Heart left ventricle (tissue), 16 donors: ENCODE results near the gene LAG3. TPM values are rescaled to one million over a fixed set of nuclear protein-coding genes. Genes with fewer than 3 reads are reported as not detected.
A peak's percentile ranks its signal among the peaks of the same experiment; 100 is the strongest.

ENCODE experiments used
- ATAC-seq, 4 donors: fragments of 200-7000 bp; cut with Tn5 transposase; one replicate each; pipeline ENCODE4 v1.9.1; 2020 to 2022; ENCODE audit warnings: moderate library complexity in 4 of 4, mild to moderate bottlenecking in 3 of 4, moderate number of reproducible peaks in 1 of 4
- DNase-seq, 5 donors: peaks; one replicate each; pipeline ENCODE4 v3.0.0-alpha.2; 2020
- H3K27ac ChIP-seq, 12 donors: fragments of 200-600 bp; sonication (generic) in 4 of 12; one replicate each; pipeline versions ENCODE4 v1.5.0 to v1.8.0; 2016 to 2022; ENCODE audit warnings: mild to moderate bottlenecking in 2 of 12
- H3K27me3 ChIP-seq, 9 donors: fragments of 200-600 bp; sonication (generic) in 2 of 9; one replicate each; pipeline versions ENCODE4 v1.5.1 to v1.8.0; 2016 to 2022; ENCODE audit warnings: mild to moderate bottlenecking in 3 of 9
- H3K36me3 ChIP-seq, 9 donors: fragments of 200-600 bp; sonication (generic) in 2 of 9; one replicate each; pipeline versions ENCODE4 v1.5.0 to v1.8.0; 2018 to 2022; ENCODE audit warnings: mild to moderate bottlenecking in 2 of 9
- H3K4me1 ChIP-seq, 12 donors: fragments of 200-600 bp; sonication (generic) in 4 of 12; one replicate each; pipeline versions ENCODE4 v1.5.0 to v1.8.0; 2016 to 2022; ENCODE audit warnings: mild to moderate bottlenecking in 3 of 12
- H3K4me3 ChIP-seq, 12 donors: fragments of 200-600 bp; sonication (generic) in 4 of 12; one replicate each; pipeline versions ENCODE4 v1.5.0 to v1.8.0; 2017 to 2022; ENCODE audit warnings: mild to moderate bottlenecking in 9 of 12, moderate library complexity in 4 of 12
- H3K9me3 ChIP-seq, 12 donors: fragments of 200-600 bp; sonication (generic) in 4 of 12; one replicate each; pipeline versions ENCODE4 v1.5.0 to v1.8.0; 2016 to 2022; ENCODE audit warnings: mild to moderate bottlenecking in 1 of 12
- CTCF ChIP-seq, 12 donors: fragments of 200-600 bp; sonication (generic) in 4 of 12; IDR thresholded peaks; one replicate each; pipeline versions ENCODE4 v1.5.0 to v1.8.0; 2018 to 2022; ENCODE audit warnings: antibody characterized with exemption in 12 of 12, mild to moderate bottlenecking in 5 of 12
- POLR2A ChIP-seq, 2 donors: fragments of 450-650 bp; IDR thresholded peaks; one replicate each; pipeline ENCODE4 v1.6.1; 2017; ENCODE audit warnings: antibody characterized with exemption in 2 of 2, mild to moderate bottlenecking in 2 of 2, moderate library complexity in 2 of 2
- WGBS, 4 donors: extraction: QIAGEN DNeasy Blood & Tissue Kit in 2 of 4; methylation state at CpG; one replicate each; pipeline versions ENCODE4 v1.1.5 to v1.1.7; 2013 to 2018; 5-methylcytosine and 5-hydroxymethylcytosine counted together
- intact Hi-C, 10 donors: fragments of 100-400 bp; cut with DNase I; formaldehyde crosslinking; loops; one replicate each; pipeline versions ENCODE4 v1.11.1 to v1.14.2; 2022
- polyA plus RNA-seq, 2 donors: library from polyadenylated mRNA; stranded (reverse); fragments of 200-250 nt; gene quantifications; one replicate each; pipeline ENCODE4 v1.2.3, GENCODE V29; 2013
- total RNA-seq, 9 donors: library from RNA; depleted of rRNA in 2 of 9; stranded (reverse); fragments of >200 nt in 2 of 9; fragmentation: NEBNext Ultra II Directional in 3 of 9; extraction: Animal tissue kit (Norgen Biotek cat#: 25700) in 3 of 9; gene quantifications; one replicate each; pipeline versions ENCODE4 v1.1.0 to v1.2.4, GENCODE V29; 2016 to 2023
- donor health status: ischemic (EF 13 %, LVEDD 7.1; RV severe dilation, severe dysfunction).
- donor health status: healthy with polysubstance abuse.
- donor health status: DM: no; HTN: yes; CAD: no.
- donor health status: DM: no; HTN: no; CAD: no.
- donor health status: ischemic (EF 25% LVEDD 6.9; RV normal size, moderate dysfunction).
- donor health status: ischemic (EF 25% LVEDD 5.7; RV mildly dilated, moderate dysfunction).
- donor health status: healthy.
- donor health status: DM: yes; HTN: yes; CAD: no.
- donor health status: ischemic (EF 35%, LVEDD 5.7; RV mildly dilated, moderate dysfunction).
- donor health status: nonischemic (EF 11% LVEDD 7.7; RV severe dilation, severe dysfunction).
- donor health status: DM: yes; HTN: yes; CAD: no.
- donor health status: PGD.
- donor health status: ischemic (EF 29% LVEDD 5.4; RV normal size, mild dysfunction).
- donor health status: nonischemic (EF 23%, LVEDD 6.1; RV moderate dilation, normal function).

Gene LAG3
- total and polyA plus RNA-seq, 11 donors, result 0.03 to 1.5 (median 0.34) TPM; not detected in 4

- H3K4me1 ChIP-seq, result peaks cover 0 to 13% (median 0%) of the 10 kb centered on the region in 12 donors
- H3K27me3 ChIP-seq, result no peaks in the 10 kb centered on the region
- no peak overlapping the region for H3K27ac ChIP-seq
- ATAC-seq, result no peak
- no peak for DNase-seq
- intact Hi-C loops, result no loop called here
- TF ChIP-seq CTCF (IDR thresholded peaks at IDR 0.05) (no peak), POLR2A (IDR thresholded peaks at IDR 0.05) (no peak)
- H3K9me3 ChIP-seq, result no peaks in the 10 kb centered on the region
- no peak overlapping the region for H3K4me3 ChIP-seq
- peaks cover 0 to 10% (median 0%) of the 10 kb centered on the region in 9 donors for H3K36me3 ChIP-seq
- WGBS, 4 donors, result 68 to 79% (median 70%) methylated on average over 4 of the region's 4 CpGs
Measured at GRCh38 chr12:6813363-6813762, 41.0 kb downstream of the LAG3 start.

- H3K36me3 ChIP-seq, result peaks cover 0 to 16% (median 0%) of the 10 kb centered on the region in 9 donors
- DNase-seq (peak in 1 of 5 donors; percentile 8), ATAC-seq (no peak)
- no peaks in the 10 kb centered on the region for H3K27me3 ChIP-seq
- intact Hi-C loops, result no loop called here
- no peak overlapping the region for H3K4me3 ChIP-seq
- H3K4me1 ChIP-seq, result peaks cover 0 to 19% (median 5%) of the 10 kb centered on the region in 12 donors
- H3K9me3 ChIP-seq, result no peaks in the 10 kb centered on the region
- no peak for TF ChIP-seq CTCF (IDR thresholded peaks at IDR 0.05)
- no peak for TF ChIP-seq POLR2A (IDR thresholded peaks at IDR 0.05)
- no peak overlapping the region for H3K27ac ChIP-seq
- 60 to 70% (median 64%) methylated on average over 3 of the region's 3 CpGs for WGBS, 4 donors
Measured at GRCh38 chr12:6816598-6816997, 44.3 kb downstream of the LAG3 start.

- Histone ChIP-seq H3K4me1 (peaks cover 0 to 19% (median 9%) of the 10 kb centered on the region in 12 donors), H3K9me3 (no peaks in the 10 kb centered on the region), H3K4me3 (no peak overlapping the region), H3K27me3 (peaks cover 0 to 4% (median 0%) of the 10 kb centered on the region in 9 donors), H3K36me3 (peaks cover 0 to 16% (median 0%) of the 10 kb centered on the region in 9 donors), H3K27ac (no peak overlapping the region)
- WGBS, 4 donors, result 87 to 94% (median 93%) methylated on average over 8 of the region's 8 CpGs
- DNase-seq, result no peak
- no peak for ATAC-seq
- TF ChIP-seq CTCF (IDR thresholded peaks at IDR 0.05) (no peak), POLR2A (IDR thresholded peaks at IDR 0.05) (no peak)
- intact Hi-C loops, result no loop called here
Measured at GRCh38 chr12:6817098-6817497, 44.8 kb downstream of the LAG3 start.

GRCh38 chr12:6817662-6818157 is 45.4 kb downstream of the LAG3 start:
- Histone ChIP-seq H3K4me1 (peaks cover 0 to 21% (median 13%) of the 10 kb centered on the region in 12 donors), H3K36me3 (peaks cover 0 to 16% (median 0%) of the 10 kb centered on the region in 9 donors), H3K27me3 (peaks cover 0 to 10% (median 0%) of the 10 kb centered on the region in 9 donors), H3K27ac (no peak overlapping the region), H3K4me3 (no peak overlapping the region), H3K9me3 (no peaks in the 10 kb centered on the region)
- TF ChIP-seq POLR2A (IDR thresholded peaks at IDR 0.05), result no peak
- no peak for TF ChIP-seq CTCF (IDR thresholded peaks at IDR 0.05)
- DNase-seq (no peak), ATAC-seq (no peak)
- 83 to 93% (median 87%) methylated on average over 20 of the region's 20 CpGs for WGBS, 4 donors
- intact Hi-C loops, result no loop called here
